Stimulated activated CD4-positive, alpha-beta T cell treated with anti-CD3 and anti-CD28 coated beads, Interleukin-1b, Interleukin-23, amount 100 ng/mL, for 1 hour (primary cell): ENCODE results near the gene LCLAT1.
"Not testable (repeated sequence)": the region's sequence is repeated elsewhere in the genome, so short reads cannot be mapped to it uniquely, and the experiment has no call there.

Experiments used
- DNase-seq, 2 donors: peaks; one replicate each; pipeline ENCODE4 v3.0.0-alpha.2; 2020; ENCODE audit warnings: low read depth in 2 of 2

Gene LCLAT1

DNA sequence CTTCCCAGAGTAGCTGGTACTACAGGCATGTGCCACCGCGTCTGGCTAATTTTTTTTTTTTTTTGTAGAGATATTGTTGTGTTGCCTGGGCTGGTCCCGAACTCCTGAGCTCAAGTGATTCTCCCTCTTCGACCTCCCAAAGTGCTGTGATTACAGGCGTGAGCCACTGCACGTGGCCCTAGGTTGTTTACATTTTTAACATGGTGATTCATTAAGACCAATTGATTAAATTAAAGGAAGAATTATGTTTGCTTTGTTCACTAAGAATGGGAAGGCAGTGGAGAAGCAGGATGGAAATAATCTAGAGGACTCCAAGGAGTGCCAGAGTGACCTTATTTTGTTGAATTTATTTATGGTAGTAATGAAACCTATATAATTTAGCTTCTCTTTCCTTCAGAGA, 7.5 kb downstream of the LCLAT1 start:
- DNase-seq, result no peak

- no peak for DNase-seq
Measured at GRCh38 chr2:30455114-30455738, 8.2 kb downstream of the LCLAT1 start.

GRCh38 chr2:30456106-30456505, 9.1 kb downstream of the LCLAT1 start:
- DNase-seq, result no peak

DNA sequence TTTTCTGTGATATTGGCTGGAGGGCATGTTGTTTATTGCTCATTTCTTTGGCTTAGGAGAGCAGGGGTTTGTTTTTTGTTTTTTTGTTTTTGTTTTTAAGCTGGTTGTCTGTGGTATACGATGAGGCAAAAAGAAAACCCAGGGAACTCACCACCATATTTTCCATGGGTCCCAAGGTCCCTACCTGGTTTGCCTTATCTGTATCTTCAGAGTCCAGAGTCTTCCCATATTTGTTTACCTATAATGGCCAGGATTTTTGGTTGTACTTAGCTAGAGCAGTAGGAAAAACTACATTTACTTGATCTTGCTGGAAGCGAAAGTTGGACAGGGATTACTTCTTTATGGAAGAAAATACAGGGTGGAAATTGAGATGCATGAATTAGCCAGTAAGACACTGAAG, 9.5 kb downstream of the LCLAT1 start:
- no peak for DNase-seq

- no peak for DNase-seq
Measured at GRCh38 chr2:30457296-30457695, 10.2 kb downstream of the LCLAT1 start.

DNA sequence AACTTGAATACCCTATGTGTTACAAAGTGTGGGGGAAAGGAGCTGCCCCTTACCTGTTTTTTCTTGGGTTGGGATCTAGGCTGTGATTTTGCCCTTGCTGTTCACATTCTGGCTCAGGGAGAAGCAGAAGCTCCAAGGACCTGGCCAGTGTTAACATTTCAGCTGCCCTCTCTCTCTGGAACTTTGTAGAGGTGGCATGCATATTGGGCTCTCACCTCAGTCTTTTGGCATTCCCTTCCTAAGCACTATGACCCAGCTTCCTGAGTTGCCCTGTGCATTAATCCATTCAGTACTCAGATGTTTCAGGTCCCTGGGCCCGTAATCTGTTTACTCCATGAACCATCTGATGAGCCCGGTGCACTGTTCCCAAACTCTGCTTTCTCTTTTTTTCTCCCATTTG, 12.1 kb downstream of the LCLAT1 start:
- no peak for DNase-seq

GRCh38 chr2:30462131-30462857, 15.2 kb downstream of the LCLAT1 start:
- no peak for DNase-seq

- DNase-seq, result no peak
Measured at GRCh38 chr2:30463535-30463934, 16.5 kb downstream of the LCLAT1 start.

- no peak for DNase-seq
Measured at GRCh38 chr2:30464544-30465170, 17.6 kb downstream of the LCLAT1 start.

DNA sequence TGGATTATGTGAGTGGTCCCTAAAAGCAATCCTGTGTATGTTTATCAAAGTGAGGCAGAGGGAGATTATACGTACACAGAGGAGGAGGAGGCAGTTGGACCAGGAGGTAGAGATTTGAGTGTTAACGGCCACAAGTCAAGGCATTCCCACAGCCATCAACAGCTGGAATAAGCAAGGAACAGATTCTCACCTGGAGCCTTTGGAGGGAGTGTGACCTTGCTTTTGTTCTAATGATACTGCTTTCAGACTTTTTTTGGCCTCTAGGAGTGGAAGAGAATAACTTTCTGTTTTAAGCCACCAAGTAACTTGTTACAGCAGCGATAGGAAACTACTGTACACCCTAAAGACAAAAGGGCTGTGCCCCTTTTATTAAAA, 18.1 kb downstream of the LCLAT1 start:
- no peak for DNase-seq

DNA sequence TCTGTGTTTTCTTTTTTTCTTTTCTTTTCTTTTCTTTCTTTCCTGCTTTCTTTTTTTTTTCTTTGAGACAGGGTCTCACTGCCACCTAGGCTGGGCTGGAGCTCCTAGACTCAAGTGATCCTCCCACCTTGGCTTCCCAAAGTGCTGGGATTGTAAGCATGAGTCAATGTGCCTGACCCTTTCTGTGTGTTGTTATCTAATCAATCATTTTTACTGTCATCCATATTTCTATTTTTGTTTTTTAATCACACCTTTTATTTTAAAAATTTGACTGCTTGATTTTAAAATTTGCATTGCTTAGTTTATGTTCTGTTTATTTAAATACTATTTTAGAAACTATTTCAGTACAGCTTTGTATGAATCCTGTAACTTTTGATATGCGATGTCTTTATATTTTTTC, 19.2 kb downstream of the LCLAT1 start:
- no peak for DNase-seq

GRCh38 chr2:30467062-30467826, 20.2 kb downstream of the LCLAT1 start:
- not testable (repeated sequence) for DNase-seq

- no peak for DNase-seq
Measured at GRCh38 chr2:30470426-30470825, 23.4 kb downstream of the LCLAT1 start.

GRCh38 chr2:30472326-30472725, 25.3 kb downstream of the LCLAT1 start:
- DNase-seq, result no peak

DNA sequence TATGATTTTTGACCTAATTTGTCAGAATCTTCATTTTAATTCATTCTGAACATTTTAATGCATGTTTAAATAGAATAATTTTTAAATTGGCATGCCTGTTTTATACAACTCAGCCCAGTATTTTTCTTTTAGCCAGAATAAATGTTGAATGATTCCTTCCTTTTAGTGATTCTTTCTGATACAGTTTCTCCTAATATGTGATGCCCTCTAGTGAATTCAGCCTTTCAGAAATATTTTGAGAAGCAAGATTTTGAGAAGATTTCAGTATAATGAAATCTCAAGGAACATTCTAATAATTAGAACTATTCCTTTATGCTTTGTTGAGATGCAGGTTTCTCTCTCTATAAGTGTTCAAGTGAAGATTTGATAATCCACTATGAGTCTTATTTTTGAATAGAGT, 28.5 kb downstream of the LCLAT1 start:
- no peak for DNase-seq

DNA sequence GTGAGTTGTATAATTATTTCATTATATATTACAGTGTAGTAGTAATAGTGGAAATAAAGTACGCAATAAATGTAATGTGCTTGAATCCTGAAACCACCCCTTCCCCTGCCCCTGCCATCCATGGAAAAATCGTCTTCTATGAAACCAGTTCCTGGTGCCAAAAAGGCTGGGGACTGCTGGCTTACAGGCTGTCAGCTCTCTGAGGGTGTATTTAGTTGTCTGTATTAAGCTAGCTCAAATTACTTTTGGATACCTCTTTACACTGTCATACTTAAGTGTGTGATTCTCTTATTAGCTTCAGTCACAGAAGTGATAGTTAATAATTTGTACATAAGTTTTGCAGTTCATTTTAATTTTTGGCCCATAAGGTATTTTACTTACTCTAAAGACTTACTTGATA, 29.6 kb downstream of the LCLAT1 start:
- no peak for DNase-seq

GRCh38 chr2:30480703-30481322, 33.8 kb downstream of the LCLAT1 start:
- DNase-seq, result no peak

DNA sequence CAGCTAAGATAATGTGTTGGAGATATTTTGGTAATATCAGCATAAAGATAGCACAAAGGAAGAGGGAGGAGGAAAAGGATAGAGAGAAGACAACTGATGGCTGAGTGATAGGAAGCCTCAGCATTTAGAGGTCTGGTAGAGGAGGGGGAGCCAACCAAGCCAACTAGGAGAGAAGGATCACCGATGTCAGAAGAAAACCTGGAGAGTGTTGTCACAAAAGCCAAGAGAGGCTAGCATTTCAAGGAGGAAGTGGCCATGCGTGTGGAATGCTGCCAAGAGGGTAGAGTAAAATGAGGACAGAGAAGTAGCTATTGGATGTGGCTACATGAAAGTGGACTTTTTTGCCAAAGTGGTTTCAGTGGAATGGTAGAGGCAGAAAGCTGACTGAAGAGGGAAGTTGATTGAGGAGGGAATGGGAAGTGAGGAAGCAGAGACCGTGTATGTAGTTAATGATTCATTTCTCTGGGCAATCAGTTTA, 34.3 kb downstream of the LCLAT1 start:
- no peak for DNase-seq

DNA sequence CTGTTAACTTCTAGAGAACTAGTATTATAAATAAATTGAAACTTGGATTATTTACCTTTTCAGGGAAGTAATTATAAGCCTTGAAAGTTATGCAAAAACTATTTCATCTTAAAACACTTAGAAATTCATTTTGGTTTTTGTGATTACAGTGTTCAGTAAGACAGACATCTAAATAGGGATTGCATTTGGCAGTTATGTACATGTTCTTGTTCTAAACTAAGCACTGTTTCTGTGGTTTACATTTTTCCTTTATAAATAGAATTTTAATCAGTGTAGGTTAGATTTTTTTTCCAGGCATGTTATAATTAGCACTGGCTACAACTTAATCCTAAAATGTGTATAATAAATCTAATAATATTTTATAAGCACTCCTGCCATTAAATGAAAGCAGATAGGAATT, 35.0 kb downstream of the LCLAT1 start:
- DNase-seq, result no peak

DNA sequence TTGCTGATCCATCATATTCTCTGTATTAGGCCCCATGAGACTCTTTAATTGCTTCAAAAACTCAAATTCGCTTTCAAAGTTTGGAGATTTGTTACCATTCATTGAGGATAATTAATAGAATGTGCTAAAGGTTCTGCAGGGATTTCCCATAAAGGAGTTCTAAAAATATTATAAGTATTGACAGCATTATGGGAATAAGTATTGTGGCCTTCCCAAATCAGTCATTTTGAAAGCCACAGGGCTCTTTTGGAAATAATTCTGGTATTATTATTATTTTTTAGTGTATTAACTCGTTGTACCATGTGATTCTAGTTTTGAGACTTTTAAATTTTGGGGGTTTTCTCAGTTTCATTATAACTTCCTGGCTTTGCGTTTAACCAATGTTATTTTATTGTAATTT, 37.1 kb downstream of the LCLAT1 start:
- DNase-seq, result no peak

- no peak for DNase-seq
Measured at GRCh38 chr2:30484995-30485394, 37.9 kb downstream of the LCLAT1 start.

- no peak for DNase-seq
Measured at GRCh38 chr2:30486655-30487054, 39.6 kb downstream of the LCLAT1 start.
